Smooth muscle cell (in vitro differentiated cells): ENCODE results near the gene CPNE9. TPM values are rescaled to one million over a fixed set of nuclear protein-coding genes. Genes with fewer than 3 reads are reported as not detected.

ENCODE experiments used
- DNase-seq: peaks from one replicate; lab custom pipeline; 2025; ENCODE audit not compliant: unreplicated experiment; lab: John Stamatoyannopoulos, UW
- H2AFZ ChIP-seq: fragments of 200-600 bp; sonication (generic); 2 replicates; pipeline ENCODE4 v1.6.0; 2016; ENCODE audit warnings: antibody characterized with exemption, low read depth, mild to moderate bottlenecking
- H3F3A ChIP-seq: fragments of 200-600 bp; sonication (generic); 2 replicates; pipeline ENCODE4 v1.6.0; 2017; ENCODE audit warnings: antibody characterized with exemption, low read depth
- H3K27ac ChIP-seq: fragments of 200-600 bp; sonication (generic); 2 replicates; pipeline ENCODE4 v1.5.1; 2016; ENCODE audit warnings: low read depth, mild to moderate bottlenecking
- H3K27me3 ChIP-seq: fragments of 200-600 bp; sonication (generic); 2 replicates; pipeline ENCODE4 v1.6.1; 2016; ENCODE audit warnings: low read depth, mild to moderate bottlenecking
- H3K36me3 ChIP-seq: fragments of 200-600 bp; sonication (generic); 2 replicates; pipeline ENCODE4 v1.5.1; 2016; ENCODE audit warnings: low read depth
- H3K4me1 ChIP-seq: fragments of 200-600 bp; sonication (generic); 2 replicates; pipeline ENCODE4 v1.5.1; 2016; ENCODE audit warnings: low read depth
- H3K4me2 ChIP-seq: fragments of 200-600 bp; sonication (generic); 2 replicates; pipeline ENCODE4 v1.6.0; 2016; ENCODE audit warnings: mild to moderate bottlenecking
- H3K4me3 ChIP-seq: fragments of 200-600 bp; sonication (generic); 2 replicates; pipeline ENCODE4 v1.5.1; 2016; ENCODE audit warnings: mild to moderate bottlenecking
- H3K79me2 ChIP-seq: fragments of 200-600 bp; sonication (generic); 2 replicates; pipeline ENCODE4 v1.6.0; 2016; ENCODE audit warnings: low read depth, mild to moderate bottlenecking
- H3K9ac ChIP-seq: fragments of 200-600 bp; sonication (generic); 2 replicates; pipeline ENCODE4 v1.6.0; 2016; ENCODE audit warnings: low read depth
- H3K9me3 ChIP-seq: fragments of 200-600 bp; sonication (generic); replicated peaks from 2 replicates; pipeline ENCODE4 v1.5.1; 2016; ENCODE audit warnings: low read depth
- H4K20me1 ChIP-seq: fragments of 200-600 bp; sonication (generic); 2 replicates; pipeline ENCODE4 v1.6.0; 2016; ENCODE audit warnings: low read depth
- CTCF ChIP-seq: fragments of 200-600 bp; sonication (generic); IDR thresholded peaks from 2 replicates; pipeline ENCODE4 v1.5.1; 2017; ENCODE audit warnings: borderline replicate concordance, mild to moderate bottlenecking, antibody characterized with exemption; ENCODE audit not compliant: insufficient read depth, poor library complexity, severe bottlenecking
- WGBS: methylation state at CpG from one replicate; pipeline ENCODE4 v1.1.7; 2016; ENCODE audit warnings: low lambda C conversion rate; 5-methylcytosine and 5-hydroxymethylcytosine counted together
- polyA plus RNA-seq: library from polyadenylated mRNA; unstranded; fragments of >200 nt; fragmentation: Nextera tagmentation; extraction: Ambion mirVana; gene quantifications from 2 replicates; pipeline ENCODE4 v1.2.1, GENCODE V29; 2016
- total RNA-seq: library from RNA; depleted of rRNA; stranded (reverse); fragments of >200 nt; gene quantifications from 2 replicates; pipeline ENCODE4 v1.2.3, GENCODE V29; 2014

The CPNE9 gene
- total and polyA plus RNA-seq, 2 experiments from 2014 or later: not detected

- DNase-seq: no peak
- Histone ChIP-seq H3F3A (no peaks in the 10 kb centered on the region), H4K20me1 (no peaks in the 10 kb centered on the region), H2AFZ (no peak overlapping the region), H3K4me2 (no peak overlapping the region), H3K27ac (no peak overlapping the region), H3K9ac (no peak overlapping the region), H3K79me2 (no peaks in the 10 kb centered on the region), H3K36me3 (no peaks in the 10 kb centered on the region), H3K4me3 (no peak overlapping the region), H3K9me3 (no peaks in the 10 kb centered on the region), H3K4me1 (no peaks in the 10 kb centered on the region), H3K27me3 (no peaks in the 10 kb centered on the region)
- 97% methylated on average over 4 of the region's 4 CpGs for WGBS
- TF ChIP-seq CTCF: no peak
These were observed 33.8 kb upstream of the CPNE9 start for GRCh38 chr3:9669720-9670432.

GRCh38 chr3:9673082-9673481, 30.6 kb upstream of the CPNE9 start:
- DNase-seq: no peak
- Histone ChIP-seq H3K36me3 (no peaks in the 10 kb centered on the region), H3K4me1 (no peaks in the 10 kb centered on the region), H3K79me2 (no peaks in the 10 kb centered on the region), H3K27me3 (no peaks in the 10 kb centered on the region), H3K4me3 (no peak overlapping the region), H4K20me1 (no peaks in the 10 kb centered on the region), H3F3A (no peaks in the 10 kb centered on the region), H3K27ac (no peak overlapping the region), H3K4me2 (no peak overlapping the region), H2AFZ (no peak overlapping the region), H3K9ac (no peak overlapping the region), H3K9me3 (no peaks in the 10 kb centered on the region)
- TF ChIP-seq CTCF: no peak

DNA sequence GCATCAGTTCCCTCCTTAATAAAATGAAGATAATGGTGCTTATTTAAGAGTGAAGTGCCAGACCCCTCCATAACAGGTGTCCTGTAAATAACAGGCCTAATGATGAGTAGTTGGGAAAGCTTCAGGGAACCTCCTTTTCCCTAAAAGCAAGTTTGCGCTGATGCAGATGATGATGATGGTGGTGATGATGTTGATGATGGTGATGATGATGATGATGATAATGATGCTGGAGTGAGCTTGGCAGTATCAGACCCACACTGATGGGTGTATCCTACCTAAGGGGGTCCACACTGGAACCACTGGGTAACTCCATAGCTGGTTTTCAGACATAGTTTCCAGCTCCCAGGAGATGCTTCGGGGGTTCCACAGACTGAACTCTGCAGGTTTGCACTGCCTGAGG, 29.9 kb upstream of the CPNE9 start:
- no peaks in the 10 kb centered on the region for H3K9me3 ChIP-seq
- no peak overlapping the region for H3K27ac ChIP-seq
- H3K4me3 ChIP-seq: no peak overlapping the region
- H3K9ac ChIP-seq: no peak overlapping the region
- no peak for TF ChIP-seq CTCF
- no peaks in the 10 kb centered on the region for H3F3A ChIP-seq
- WGBS: 100% methylated on average over 2 of the region's 2 CpGs
- no peak overlapping the region for H2AFZ ChIP-seq
- no peaks in the 10 kb centered on the region for H4K20me1 ChIP-seq
- H3K79me2 ChIP-seq: no peaks in the 10 kb centered on the region
- H3K4me1 ChIP-seq: no peaks in the 10 kb centered on the region
- DNase-seq: no peak
- H3K36me3 ChIP-seq: no peaks in the 10 kb centered on the region
- H3K4me2 ChIP-seq: no peak overlapping the region
- no peaks in the 10 kb centered on the region for H3K27me3 ChIP-seq

DNA sequence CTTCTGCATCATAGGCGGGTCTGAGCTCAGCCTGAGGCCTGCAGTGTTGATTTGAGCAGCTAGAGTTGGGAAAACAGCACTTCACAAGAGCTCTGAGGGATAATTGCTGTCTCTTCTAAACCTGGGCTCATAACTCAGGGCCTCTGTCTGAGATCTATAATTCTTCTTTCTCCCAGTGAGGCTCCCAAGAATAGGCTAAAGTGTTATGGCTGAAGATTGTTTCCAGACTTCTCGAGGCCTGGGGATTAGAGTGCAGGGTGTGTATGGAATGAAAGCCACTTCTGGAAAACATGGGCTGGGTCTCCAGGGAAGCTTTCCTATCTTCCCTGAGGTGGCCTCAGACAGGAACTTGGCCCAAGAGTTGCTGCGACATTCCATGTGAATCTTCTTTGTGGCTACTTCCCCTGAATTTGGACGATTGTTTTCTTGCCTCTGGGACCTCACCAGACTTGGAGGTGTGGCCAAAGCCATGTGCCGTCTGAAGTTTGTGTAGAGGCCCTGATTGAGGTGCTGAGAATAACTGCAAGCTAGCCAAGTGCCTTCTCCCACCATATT, 27.8 kb upstream of the CPNE9 start:
- Histone ChIP-seq H3K27me3 (no peaks in the 10 kb centered on the region), H3K9ac (no peak overlapping the region), H3K36me3 (no peaks in the 10 kb centered on the region), H2AFZ (no peak overlapping the region), H3K4me3 (no peak overlapping the region), H3F3A (no peaks in the 10 kb centered on the region), H4K20me1 (no peaks in the 10 kb centered on the region), H3K4me1 (no peaks in the 10 kb centered on the region), H3K9me3 (no peaks in the 10 kb centered on the region), H3K27ac (no peak overlapping the region), H3K4me2 (no peak overlapping the region), H3K79me2 (no peaks in the 10 kb centered on the region)
- no peak for DNase-seq
- TF ChIP-seq CTCF: no peak
- 82% methylated on average over 5 of the region's 5 CpGs for WGBS
